ENCODE data around the gene GFER.
"Not testable (repeated sequence)": the region's sequence is repeated elsewhere in the genome, so short reads cannot be mapped to it uniquely, and the experiment has no call there.

Gene GFER

DNA sequence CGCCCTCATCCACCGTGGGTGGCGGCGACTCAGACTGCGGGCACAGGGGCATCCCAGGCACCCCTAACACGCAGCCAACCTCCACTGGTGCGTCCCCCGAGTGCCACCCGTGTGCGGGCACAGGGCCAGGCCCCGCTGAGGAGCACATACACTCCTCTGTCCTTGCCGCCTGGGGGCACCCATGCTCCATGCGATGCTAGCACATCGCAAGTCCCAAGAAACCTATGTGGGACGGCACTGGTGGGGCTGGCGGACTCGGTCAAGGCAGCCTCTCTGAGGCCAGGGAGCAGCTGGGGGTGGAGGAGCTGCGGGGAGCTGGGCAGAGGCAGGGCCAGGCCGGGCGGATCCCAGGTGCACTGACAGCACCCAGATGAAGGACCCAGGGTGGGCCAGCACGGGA is 21.7 kb downstream of the GFER start:
- no peak for DNase-seq (ENCODE audit: low read depth)

DNA sequence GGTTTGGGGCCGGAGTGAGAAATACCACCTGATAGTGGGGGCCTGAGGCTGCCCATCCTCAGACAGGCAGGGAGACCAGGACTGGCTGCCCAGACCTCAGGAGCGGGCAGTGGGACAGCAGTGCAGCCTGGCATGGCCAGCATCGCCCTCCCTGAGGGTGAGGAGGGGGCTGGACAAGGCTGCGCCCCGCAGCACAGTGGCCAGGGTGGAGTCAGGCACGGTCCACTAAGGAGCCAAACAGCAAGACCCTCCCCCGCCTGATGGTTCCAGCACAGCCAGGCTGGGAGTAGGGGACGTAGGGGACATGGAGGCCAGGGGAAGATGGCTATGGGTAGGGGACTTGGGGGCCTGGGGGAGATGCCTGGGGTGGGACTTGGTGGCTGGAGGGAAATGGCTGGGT is 22.3 kb downstream of the GFER start:
- no peak for DNase-seq (ENCODE audit: low read depth)

DNA sequence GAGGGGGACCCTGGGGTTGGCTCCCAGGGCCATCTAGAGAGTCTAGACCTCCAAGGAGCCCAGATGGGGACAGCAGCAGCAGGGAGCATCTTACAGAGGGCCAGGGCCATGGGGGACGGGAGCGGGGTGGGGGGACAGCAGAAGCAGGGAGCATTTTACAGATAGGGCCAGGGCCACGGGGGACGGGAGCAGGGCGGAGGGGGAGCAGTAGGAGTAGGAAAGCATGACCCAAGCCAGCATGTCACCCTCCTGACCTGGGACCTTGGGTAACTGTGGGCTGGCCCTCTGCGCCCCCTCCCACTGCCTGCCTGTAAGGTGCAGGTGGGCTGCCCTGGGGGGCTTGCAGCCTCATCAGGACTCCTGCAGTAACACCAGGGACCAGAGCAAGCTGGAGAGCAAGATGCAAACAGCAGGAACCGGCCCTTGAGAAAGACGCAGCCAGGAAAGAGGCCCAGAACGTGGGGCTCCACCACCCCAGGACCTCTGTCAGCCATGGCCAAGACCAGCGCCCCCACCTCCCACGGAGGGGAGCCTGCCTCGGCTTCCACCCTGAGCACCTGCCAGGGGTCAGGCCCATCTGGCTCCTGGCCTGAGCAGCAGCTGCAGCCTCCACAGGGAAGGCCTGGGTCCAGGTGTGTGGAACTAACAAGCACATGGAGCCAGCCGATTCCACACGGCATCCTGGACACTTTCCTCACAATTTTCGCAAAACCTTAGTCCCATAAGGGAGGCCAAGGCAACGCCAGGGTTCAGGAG is 23.3 kb downstream of the GFER start:
- DNase-seq (ENCODE audit: low read depth), result no peak

DNA sequence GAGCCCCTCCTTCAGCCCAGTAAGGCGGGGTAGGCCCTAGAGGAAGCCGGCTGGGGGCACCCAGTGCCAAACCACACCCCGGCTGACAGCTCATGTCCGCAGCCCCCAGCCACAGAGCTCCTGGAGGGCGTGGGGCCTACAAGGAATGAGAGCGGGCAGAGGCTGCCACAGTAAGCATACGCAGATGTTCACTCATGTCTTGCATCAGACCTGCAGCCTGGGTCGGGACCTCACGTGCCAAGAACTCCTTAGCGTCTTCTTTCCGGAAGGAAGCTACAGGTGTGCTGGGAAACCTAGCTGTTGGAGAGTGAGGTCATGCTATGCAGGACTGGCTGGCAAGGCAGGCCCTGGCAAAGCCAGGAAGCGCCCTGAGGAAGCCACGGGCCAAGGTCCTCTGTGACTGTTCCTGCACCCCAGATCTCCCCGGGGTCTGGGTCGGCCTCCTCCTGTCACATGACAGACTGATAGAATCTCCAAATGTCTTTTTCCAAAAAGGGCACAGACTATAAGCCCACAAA is 24.1 kb downstream of the GFER start:
- peak; percentile 64 for DNase-seq (ENCODE audit: low read depth)

DNA sequence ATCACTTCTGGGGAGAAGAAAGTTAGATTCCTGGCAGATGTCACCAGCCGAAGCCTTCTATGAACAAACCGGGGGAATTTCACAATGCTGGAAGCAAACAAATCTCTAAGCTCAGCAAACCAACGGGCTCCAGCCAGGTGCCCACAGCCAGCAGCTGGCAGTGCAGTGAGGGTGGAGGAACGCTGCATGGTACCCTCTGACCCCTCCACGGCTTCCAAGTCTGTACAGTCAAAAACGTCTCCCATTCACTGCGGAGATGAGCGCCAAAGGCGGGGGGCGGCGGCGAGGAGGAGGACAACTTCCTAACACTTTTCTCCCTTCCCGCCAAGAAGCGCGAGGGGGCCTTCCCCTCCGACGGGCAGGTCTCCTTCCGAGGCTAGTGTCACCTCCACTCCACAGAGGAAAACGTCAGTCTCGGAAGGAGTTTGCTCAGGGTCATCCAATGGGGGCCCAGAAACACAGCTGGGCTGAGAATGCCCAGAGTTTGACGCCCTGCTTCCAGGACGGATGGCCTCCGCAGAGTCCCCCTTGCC is 24.7 kb downstream of the GFER start:
- no peak for DNase-seq (ENCODE audit: low read depth)

DNA sequence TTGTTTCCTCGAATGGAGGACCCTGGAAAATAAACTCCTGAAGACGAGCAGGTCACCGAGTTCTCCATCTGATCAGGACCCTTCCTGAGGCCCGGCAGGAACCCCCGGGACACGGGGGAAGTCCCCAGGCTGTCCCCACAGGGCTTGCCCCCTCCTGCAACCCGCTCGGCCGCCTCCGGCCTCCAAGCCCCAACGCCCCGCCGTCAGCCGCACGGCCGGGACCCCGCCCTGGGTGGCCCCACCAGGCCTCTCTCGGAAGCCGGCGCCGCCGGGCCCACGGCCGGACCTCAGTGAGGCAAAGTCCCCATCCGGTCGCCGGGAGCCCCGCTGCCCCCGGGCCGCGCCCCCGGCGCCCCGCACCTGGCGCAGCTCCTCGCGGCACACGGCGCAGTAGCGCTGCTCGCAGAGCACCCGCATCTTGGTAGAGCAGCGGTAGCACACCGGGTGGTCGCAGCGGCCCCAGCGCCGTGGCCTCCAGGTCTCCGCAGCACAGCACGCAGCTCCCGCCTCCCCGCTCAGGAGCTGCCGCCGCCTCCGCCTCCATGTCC is 25.2 kb downstream of the GFER start:
- DNase-seq (ENCODE audit: low read depth), result no peak

DNA sequence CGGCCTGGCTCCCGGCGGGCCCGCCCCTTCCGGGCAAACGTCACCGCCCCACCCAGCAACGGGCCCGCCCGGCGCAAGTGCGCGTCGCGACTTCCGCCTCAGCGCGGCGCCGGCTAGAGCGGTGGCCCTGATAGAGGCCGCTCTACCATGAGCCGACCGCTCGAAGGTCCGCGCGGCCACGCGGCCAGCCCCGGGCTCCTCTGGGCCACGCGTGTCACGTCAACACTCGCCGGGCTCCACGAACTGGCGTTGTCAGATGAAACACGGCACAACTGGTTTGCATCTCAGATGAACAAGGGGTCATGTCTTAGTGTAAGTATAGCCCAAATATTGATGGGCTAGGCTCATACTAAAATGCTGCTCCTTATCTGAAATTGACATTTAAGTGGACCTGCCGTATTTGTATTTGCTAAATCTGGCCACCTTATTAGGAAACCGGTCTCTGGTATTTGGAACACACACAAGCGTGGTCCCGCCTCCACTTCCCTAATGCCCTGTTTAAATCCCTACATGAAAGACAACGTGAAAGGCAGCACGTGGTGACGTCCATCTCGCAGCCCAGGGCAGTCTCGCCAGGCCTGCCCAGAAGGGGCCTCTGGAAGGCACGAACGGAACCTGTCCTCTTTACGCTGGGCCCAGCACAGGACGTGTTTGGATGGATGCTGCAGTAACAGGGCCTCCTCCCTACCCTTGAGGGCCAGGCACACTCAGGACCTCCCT is 26.0 kb downstream of the GFER start, which contains the start of gene ZNF598:
TSS of gene ZNF598 (minus strand) at position 31 of the 720 bp plus-strand sequence.
- peak; percentile 40 for DNase-seq (ENCODE audit: low read depth)

DNA sequence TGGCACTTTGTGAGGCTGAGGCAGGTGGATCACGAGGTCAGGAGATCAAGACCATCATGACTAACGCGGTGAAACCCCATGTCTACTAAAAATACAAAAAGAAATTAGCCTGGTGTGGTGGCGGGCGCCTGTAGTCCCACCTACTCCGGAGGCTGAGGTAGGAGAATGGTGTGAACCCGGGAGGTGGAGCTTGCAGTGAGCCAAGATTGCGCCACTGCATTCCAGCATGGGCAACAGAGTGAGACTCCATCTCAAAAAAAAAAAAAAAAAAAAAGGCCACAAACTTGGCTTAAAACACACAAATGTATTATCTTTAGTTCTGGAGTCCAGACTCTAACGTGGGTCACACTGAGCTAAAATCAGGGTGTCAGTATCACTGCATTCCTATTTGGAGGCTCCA is 27.7 kb downstream of the GFER start:
- not testable (repeated sequence) for DNase-seq (ENCODE audit: low read depth)

DNA sequence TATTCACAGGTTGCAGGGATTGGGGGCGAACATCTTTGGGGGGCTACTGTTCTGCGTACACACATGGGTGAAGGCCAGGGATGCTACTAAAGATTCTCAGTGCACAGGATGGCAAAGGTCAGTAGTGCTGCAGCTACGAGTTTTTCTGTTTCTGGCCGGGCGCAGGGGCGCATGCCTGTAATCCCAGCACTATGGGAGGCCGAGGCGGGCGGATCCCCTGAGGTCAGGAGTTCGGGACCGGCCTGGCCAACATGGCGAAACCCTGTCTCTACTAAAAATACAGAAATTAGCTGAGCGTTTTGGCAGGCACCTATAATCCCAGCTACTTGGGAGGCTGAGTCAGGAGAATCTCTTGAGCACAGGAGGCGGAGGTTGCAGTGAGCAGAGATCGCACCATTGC is 29.5 kb downstream of the GFER start:
- no peak for DNase-seq (ENCODE audit: low read depth)

DNA sequence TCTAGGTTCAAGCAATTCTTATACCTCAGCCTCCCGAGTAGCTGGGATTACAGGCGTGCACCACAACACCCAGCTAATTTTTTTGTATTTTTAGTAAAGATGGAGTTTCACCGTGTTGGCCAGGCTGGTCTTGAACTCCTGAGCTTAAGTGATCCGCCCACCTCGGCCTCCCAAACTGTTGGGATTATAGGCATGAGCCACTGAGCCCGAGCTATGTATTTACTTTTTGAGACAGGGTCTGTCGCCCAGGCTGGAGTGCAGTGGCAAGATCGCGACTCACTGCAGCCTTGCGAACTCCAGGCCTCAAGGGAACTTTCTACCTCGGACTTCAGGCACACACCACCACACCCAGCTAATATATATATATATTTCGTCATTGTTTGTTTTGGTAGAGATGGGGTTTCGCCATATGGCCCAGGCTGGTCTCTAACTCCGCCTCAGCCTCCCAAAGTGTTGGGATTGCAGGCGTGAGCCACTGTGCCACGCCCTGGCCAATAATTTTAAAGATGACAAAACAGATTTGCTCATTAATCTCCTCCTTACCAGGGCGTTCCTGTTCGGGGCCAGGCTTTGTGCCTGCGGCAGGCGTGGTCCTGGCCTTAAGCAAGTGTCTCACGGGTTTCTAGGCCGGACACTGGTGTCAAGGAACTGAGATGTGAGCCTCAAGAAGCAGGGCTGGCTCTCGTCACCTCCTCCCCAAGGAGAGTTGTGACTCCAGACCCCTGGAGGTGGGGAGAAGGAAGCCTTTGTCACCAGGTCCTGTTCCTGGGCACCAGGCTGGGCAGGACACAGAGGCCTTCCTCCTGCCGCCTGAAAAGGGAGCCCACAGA is 31.3 kb downstream of the GFER start:
- peak; percentile 74 for DNase-seq (ENCODE audit: low read depth)

DNA sequence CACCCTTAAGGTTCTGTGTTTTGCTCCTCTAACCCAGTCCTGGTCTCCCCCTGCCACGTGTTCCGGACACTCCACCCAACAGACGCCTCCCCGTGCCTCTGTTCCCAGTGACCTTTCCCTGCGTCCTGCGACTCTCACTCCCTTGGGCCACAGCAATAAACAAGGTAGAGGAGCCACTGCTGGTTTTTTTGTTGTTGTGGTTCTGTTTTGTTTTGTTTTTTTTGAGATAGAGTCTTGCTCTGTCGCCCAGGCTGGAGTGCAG is 31.9 kb downstream of the GFER start:
- DNase-seq (ENCODE audit: low read depth), result no peak

DNA sequence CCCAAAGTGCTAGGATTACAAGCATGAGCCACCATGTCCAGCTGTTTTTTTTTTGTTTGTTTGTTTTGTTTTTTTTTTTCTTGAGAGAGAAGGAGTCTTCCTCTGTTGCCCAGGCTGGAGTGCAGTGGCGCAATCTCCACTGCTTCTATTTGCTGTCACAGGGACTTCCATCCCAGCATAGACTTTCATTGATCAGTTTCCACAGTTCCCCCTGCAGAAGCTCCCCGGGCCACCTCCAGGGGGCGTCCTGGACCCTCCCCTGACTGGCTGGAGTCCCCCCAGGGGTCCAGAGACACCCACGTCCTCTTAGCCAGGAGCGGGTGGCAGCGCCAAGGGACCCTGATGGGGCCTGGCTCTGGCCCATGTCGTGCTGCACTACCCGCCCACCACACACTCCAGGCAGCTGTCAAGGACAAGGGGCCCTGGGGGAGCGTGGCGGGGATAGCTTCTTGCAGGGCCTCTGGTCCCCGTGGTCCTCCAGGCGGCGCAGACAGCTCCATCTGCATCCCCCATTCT is 32.5 kb downstream of the GFER start:
- DNase-seq (ENCODE audit: low read depth), result no peak

DNA sequence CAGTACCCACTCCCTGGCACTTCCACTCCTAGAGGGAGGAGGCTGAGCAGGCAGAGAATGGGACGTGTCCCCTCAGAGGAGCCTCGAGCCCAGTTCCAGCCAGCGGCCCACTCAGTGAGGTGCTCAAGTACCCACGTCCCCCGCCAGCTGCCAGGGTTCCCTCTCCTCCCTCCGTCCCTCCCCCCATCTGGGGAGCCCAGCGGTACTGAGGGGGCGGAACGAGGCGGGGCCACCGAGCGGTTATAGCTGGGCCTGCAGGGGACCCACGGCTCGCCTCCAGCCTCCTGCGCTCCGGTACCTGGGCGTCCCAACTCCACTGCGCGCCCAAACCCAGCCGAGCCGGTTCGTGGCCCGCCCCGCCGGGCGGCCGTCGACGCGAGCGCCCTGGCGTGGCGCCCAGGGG is 35.5 kb downstream of the GFER start, which contains the start of gene NPW:
TSS of gene NPW (plus strand) at position 268 of the 403 bp plus-strand sequence.
- no peak for DNase-seq (ENCODE audit: low read depth)

DNA sequence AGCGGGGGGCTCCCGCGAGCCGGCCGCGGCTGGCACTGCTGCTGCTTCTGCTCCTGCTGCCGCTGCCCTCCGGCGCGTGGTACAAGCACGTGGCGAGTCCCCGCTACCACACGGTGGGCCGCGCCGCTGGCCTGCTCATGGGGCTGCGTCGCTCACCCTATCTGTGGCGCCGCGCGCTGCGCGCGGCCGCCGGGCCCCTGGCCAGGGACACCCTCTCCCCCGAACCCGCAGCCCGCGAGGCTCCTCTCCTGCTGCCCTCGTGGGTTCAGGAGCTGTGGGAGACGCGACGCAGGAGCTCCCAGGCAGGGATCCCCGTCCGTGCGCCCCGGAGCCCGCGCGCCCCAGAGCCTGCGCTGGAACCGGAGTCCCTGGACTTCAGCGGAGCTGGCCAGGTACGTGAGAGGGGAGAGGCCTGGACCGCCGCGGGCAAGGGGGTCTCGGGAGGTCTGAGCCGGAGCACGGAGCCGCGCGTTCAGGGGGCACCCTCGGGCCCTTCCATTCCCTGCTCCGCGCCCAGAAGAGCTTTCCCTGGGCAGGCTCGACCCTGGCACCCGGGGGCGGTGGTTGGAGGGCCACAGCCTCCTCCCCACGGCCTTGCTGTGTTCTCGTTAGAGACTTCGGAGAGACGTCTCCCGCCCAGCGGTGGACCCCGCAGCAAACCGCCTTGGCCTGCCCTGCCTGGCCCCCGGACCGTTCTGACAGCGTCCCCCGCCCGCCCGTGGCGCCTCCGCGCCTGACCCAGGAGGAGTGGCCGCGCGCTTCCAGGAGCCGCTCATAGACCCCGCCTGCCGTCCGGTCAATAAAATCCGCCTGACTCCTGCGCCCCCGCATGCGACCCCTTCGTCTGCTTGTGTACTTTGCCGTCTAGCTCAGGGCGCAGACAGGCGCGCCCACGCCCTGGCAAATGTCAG is 36.2 kb downstream of the GFER start:
- DNase-seq (ENCODE audit: low read depth), result no peak

DNA sequence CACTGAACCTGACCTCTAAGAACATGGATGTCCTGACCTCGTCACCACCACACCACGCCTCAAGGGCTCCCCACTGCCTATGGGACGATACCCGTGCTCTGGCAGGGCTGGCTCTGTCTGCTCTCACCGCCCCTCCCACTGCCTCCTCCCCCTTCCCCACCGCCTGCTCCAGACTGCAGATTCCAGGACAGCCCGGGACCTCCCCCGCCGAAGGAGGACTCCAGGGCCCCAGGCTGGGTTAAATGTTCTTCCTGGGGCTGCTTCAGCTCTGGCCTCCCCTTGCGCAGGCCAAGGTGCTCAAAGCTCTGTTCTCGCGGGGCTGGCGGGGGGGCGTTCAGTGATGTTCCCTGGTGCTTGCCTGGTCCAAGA is 38.7 kb downstream of the GFER start:
- DNase-seq (ENCODE audit: low read depth), result no peak

DNA sequence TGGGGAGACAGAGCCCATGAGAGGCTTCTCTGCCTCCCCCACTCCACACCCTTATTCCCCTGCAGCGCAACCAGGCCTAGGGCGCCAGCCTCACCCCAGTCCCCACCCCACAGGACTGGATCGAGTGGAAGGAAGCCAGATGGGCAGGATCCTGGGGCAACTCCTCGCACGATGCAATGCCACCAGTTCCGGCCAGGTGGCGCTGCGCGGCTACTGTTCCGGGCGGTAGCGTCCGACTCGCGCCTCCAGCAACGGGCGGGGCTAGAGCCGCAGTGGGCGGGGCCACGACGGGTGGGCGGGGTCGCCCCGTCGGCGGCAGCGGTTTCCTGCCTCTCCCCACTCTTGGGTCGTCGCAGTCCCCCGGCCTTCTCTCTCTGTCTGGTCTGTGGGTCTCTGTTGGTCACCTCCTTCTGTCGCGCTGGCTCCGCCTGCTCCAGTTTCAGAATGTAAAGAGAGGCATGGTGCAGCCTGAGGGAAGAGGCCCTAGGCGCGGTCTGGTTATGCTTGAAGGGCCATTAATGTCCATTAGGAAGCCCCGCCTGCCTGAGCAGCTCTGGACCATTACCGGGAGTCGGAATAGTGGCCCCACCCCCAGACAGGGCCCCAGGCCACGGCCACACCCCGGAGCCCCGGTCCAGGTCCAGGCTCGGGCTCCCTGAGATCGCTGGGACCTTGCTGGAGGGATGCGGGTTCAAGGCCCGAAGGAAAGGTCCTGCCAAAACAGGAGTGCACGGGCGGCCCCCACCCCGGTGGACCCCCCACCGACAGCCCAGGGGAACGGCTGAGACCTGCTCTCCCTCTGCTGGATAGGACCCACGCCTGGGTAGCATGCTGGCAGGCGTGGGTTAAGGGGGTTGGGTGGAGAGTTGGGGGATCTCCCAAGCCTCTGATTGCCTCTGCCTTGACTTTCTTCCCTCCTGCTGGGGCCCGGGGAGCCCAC is 39.4 kb downstream of the GFER start:
- DNase-seq (ENCODE audit: low read depth), result peak; percentile 43

DNA sequence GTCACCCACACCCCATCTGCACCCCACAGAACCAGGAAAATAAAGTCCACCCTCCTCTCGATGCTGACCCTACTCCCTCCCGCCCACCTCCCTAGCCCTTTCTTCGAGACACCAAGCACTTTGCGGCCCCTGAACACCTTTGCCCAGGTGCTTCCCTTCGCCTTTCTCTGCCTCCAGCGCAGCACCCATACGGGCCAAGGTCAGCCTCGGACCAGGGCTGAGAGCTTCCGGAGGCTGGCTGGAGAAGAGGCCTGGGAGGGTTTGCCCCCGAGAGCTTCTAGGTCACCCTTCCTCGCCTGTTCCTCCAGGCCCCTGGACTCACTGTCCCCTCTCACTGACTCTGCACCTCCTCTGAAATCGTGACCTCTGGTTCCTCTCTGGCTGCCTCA is 40.0 kb downstream of the GFER start:
- no peak for DNase-seq (ENCODE audit: low read depth)

DNA sequence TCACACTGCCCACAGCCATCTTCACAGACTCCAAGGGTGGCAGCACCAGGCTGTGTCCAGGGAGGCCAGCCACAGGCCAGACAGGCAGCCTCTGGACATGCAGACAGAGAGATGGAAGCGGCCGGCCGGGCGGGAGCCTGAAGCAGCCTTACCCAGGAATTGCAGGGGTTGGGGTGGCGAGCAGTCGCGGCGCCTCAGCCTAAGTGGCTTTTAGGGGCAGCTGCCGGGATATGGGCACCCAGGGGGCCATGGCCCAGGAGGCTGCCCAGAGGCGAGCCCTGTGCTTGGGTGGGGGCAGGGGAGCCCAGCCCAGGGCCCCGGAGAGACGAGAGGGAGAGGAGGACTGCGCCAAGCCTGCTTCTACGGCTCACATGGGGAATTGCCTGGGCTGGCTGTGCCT is 41.3 kb downstream of the GFER start:
- no peak for DNase-seq (ENCODE audit: low read depth)

DNA sequence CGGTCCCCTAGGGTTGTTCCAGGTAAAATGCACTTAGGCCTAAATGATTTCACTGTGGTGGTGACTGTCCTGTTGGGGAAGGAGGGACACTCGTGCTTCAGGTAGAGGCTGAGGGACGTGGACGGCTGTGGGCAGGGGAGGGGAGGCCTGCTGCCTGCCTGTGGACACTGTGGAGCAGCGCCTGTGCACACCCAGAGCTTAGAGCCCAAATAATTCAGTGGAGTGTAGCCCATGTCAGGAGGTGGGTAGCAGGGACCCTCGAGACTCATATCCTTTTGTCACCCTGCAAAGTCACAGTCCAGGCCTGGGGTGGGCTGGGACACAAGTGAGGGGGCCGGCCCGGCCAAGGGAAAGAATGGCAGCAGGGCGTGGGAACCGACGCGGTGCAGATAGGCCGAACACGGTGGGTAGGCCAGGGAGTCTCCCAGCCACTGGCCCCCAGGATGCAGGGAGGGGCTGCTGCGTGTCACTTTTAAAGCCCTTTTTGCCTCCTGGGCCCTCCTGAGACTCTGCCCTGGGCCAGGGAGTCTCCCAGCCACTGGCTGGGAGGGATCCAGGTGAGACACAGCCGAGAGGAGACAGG is 42.0 kb downstream of the GFER start:
- DNase-seq (ENCODE audit: low read depth), result no peak
